Activated T-helper 1 cell treated with anti-CD3 and anti-CD28 coated beads, Interleukin-12 subunit alpha, Interleukin-12 subunit beta, Interleukin-2, Interleukin-4 antibody, amounts not matched to agents 30 ng/mL and 10 ng/mL and 1 ng/mL, durations not matched to agents 14 hours and 24 hours and 36 hours (primary cell): ENCODE results near the gene CUX1. TPM values are rescaled to one million over a fixed set of nuclear protein-coding genes. Genes with fewer than 3 reads are reported as not detected.
"Not testable (repeated sequence)": the region's sequence is repeated elsewhere in the genome, so short reads cannot be mapped to it uniquely, and the experiment has no call there.

ENCODE experiments used
- DNase-seq: peaks from one replicate; pipeline ENCODE4 v3.0.0; 2021; ENCODE audit warnings: low spot score
- H3K27ac Mint-ChIP-seq: one replicate; pipeline ENCODE4 v1.8.0; 2021; ENCODE audit warnings: mild to moderate bottlenecking, mixed read lengths
- H3K27me3 Mint-ChIP-seq: one replicate; pipeline ENCODE4 v1.8.0; 2022; ENCODE audit warnings: mild to moderate bottlenecking, moderate library complexity, mixed read lengths; ENCODE audit not compliant: insufficient read depth
- H3K36me3 Mint-ChIP-seq: one replicate; pipeline ENCODE4 v1.8.0; 2021; ENCODE audit warnings: low read depth, mixed read lengths
- H3K4me1 Mint-ChIP-seq: one replicate; pipeline ENCODE4 v1.8.0; 2021; ENCODE audit warnings: low read depth, mixed read lengths
- H3K4me3 Mint-ChIP-seq: one replicate; pipeline ENCODE4 v1.8.0; 2021; ENCODE audit warnings: mild to moderate bottlenecking, moderate library complexity, mixed read lengths
- H3K9me3 Mint-ChIP-seq: one replicate; pipeline ENCODE4 v1.8.0; 2021; ENCODE audit warnings: mixed read lengths
- intact Hi-C: fragments of 100-400 bp; cut with micrococcal nuclease; formaldehyde crosslinking; loops from one replicate; pipeline ENCODE4 v1.15.1; 2024
- total RNA-seq: library from RNA; stranded (reverse); gene quantifications from 2 replicates; pipeline ENCODE4 v1.2.3, GENCODE V29; 2022

CUX1 gene
- total RNA-seq, 1 donor from 2014 or later: 26.9 TPM

GRCh38 chr7:101911800-101912715 is 94.6 kb downstream of the CUX1 start:
- Mint-ChIP-seq H3K4me1 (no peaks in the 10 kb centered on the region), H3K36me3 (no peaks in the 10 kb centered on the region), H3K27ac (no peak overlapping the region), H3K4me3 (no peak overlapping the region), H3K27me3 (no peaks in the 10 kb centered on the region), H3K9me3 (no peaks in the 10 kb centered on the region)
- intact Hi-C loops: no loop called here
- no peak for DNase-seq

GRCh38 chr7:101912716-101913110 is 95.3 kb downstream of the CUX1 start:
- Mint-ChIP-seq H3K4me1 (no peaks in the 10 kb centered on the region), H3K27me3 (no peaks in the 10 kb centered on the region), H3K4me3 (no peak overlapping the region), H3K27ac (no peak overlapping the region), H3K36me3 (no peaks in the 10 kb centered on the region), H3K9me3 (no peaks in the 10 kb centered on the region)
- no peak for DNase-seq
- intact Hi-C loops: no loop called here

- H3K9me3 Mint-ChIP-seq: no peaks in the 10 kb centered on the region
- H3K27ac Mint-ChIP-seq: no peak overlapping the region
- H3K36me3 Mint-ChIP-seq: no peaks in the 10 kb centered on the region
- H3K27me3 Mint-ChIP-seq: no peaks in the 10 kb centered on the region
- H3K4me3 Mint-ChIP-seq: no peak overlapping the region
- intact Hi-C loops: no loop called here
- no peak for DNase-seq
- H3K4me1 Mint-ChIP-seq: no peaks in the 10 kb centered on the region
Observed at GRCh38 chr7:101913247-101913721, 95.9 kb downstream of the CUX1 start.

GRCh38 chr7:101913851-101914250 is 96.4 kb downstream of the CUX1 start:
- no peak overlapping the region for H3K4me3 Mint-ChIP-seq
- H3K4me1 Mint-ChIP-seq: no peaks in the 10 kb centered on the region
- H3K36me3 Mint-ChIP-seq: no peaks in the 10 kb centered on the region
- no peak for DNase-seq
- H3K9me3 Mint-ChIP-seq: no peaks in the 10 kb centered on the region
- intact Hi-C loops: no loop called here
- H3K27ac Mint-ChIP-seq: peak overlapping the region; percentile 6
- no peaks in the 10 kb centered on the region for H3K27me3 Mint-ChIP-seq

GRCh38 chr7:101915000-101915399 is 97.6 kb downstream of the CUX1 start:
- H3K4me3 Mint-ChIP-seq: no peak overlapping the region
- intact Hi-C loops: no loop called here
- H3K9me3 Mint-ChIP-seq: no peaks in the 10 kb centered on the region
- DNase-seq: no peak
- no peak overlapping the region for H3K27ac Mint-ChIP-seq
- H3K27me3 Mint-ChIP-seq: no peaks in the 10 kb centered on the region
- H3K4me1 Mint-ChIP-seq: no peaks in the 10 kb centered on the region
- H3K36me3 Mint-ChIP-seq: no peaks in the 10 kb centered on the region

- intact Hi-C loops: no loop called here
- Mint-ChIP-seq H3K4me3 (no peak overlapping the region), H3K9me3 (no peaks in the 10 kb centered on the region), H3K4me1 (no peaks in the 10 kb centered on the region), H3K27ac (no peak overlapping the region), H3K36me3 (no peaks in the 10 kb centered on the region), H3K27me3 (no peaks in the 10 kb centered on the region)
- DNase-seq: no peak
Observed at GRCh38 chr7:101916041-101916800, 98.8 kb downstream of the CUX1 start.

GRCh38 chr7:101916876-101917275 is 99.5 kb downstream of the CUX1 start:
- no peak for DNase-seq
- intact Hi-C loops: no loop called here
- no peaks in the 10 kb centered on the region for H3K27me3 Mint-ChIP-seq
- H3K4me1 Mint-ChIP-seq: no peaks in the 10 kb centered on the region
- no peaks in the 10 kb centered on the region for H3K9me3 Mint-ChIP-seq
- H3K27ac Mint-ChIP-seq: no peak overlapping the region
- no peaks in the 10 kb centered on the region for H3K36me3 Mint-ChIP-seq
- no peak overlapping the region for H3K4me3 Mint-ChIP-seq

GRCh38 chr7:101917566-101917965 is 100.1 kb downstream of the CUX1 start:
- intact Hi-C loops: no loop called here
- Mint-ChIP-seq H3K27ac (no peak overlapping the region), H3K36me3 (no peaks in the 10 kb centered on the region)

GRCh38 chr7:101918426-101918825 is 101.0 kb downstream of the CUX1 start:
- Mint-ChIP-seq H3K36me3 (no peaks in the 10 kb centered on the region), H3K27ac (no peak overlapping the region), H3K27me3 (no peaks in the 10 kb centered on the region), H3K4me1 (no peaks in the 10 kb centered on the region), H3K4me3 (no peak overlapping the region), H3K9me3 (no peaks in the 10 kb centered on the region)
- DNase-seq: no peak
- intact Hi-C loops: no loop called here

More at GRCh38 chr7:101917566-101917965, 100.1 kb downstream of the CUX1 start:
- Mint-ChIP-seq H3K27me3 (no peaks in the 10 kb centered on the region), H3K4me1 (no peaks in the 10 kb centered on the region), H3K9me3 (no peaks in the 10 kb centered on the region), H3K4me3 (no peak overlapping the region)
- no peak for DNase-seq

- intact Hi-C loops: no loop called here
- Mint-ChIP-seq H3K4me3 (no peak overlapping the region), H3K27me3 (no peaks in the 10 kb centered on the region), H3K36me3 (no peaks in the 10 kb centered on the region), H3K9me3 (no peaks in the 10 kb centered on the region), H3K27ac (no peak overlapping the region), H3K4me1 (peaks cover 6% of the 10 kb centered on the region)
- no peak for DNase-seq
Observed at GRCh38 chr7:101919363-101920115, 102.1 kb downstream of the CUX1 start.

GRCh38 chr7:101921061-101921460 is 103.6 kb downstream of the CUX1 start:
- Mint-ChIP-seq H3K9me3 (no peaks in the 10 kb centered on the region), H3K27me3 (no peaks in the 10 kb centered on the region)
- intact Hi-C loops: no loop called here

GRCh38 chr7:101921546-101922489 is 104.4 kb downstream of the CUX1 start:
- H3K4me1 Mint-ChIP-seq, intact Hi-C loops, H3K27ac Mint-ChIP-seq, H3K27me3 Mint-ChIP-seq, H3K9me3 Mint-ChIP-seq, H3K4me3 Mint-ChIP-seq, H3K36me3 Mint-ChIP-seq, DNase-seq: not testable (repeated sequence)

More at GRCh38 chr7:101921061-101921460, 103.6 kb downstream of the CUX1 start:
- no peak overlapping the region for H3K4me3 Mint-ChIP-seq
- DNase-seq: no peak
- H3K27ac Mint-ChIP-seq: no peak overlapping the region
- H3K4me1 Mint-ChIP-seq: peaks cover 6% of the 10 kb centered on the region
- no peaks in the 10 kb centered on the region for H3K36me3 Mint-ChIP-seq
